Measurements from ENCODE around the gene TAF4. TPM values are rescaled to one million over a fixed set of nuclear protein-coding genes. Genes with fewer than 3 reads are reported as not detected.

The TAF4 gene
- total RNA-seq, 1 donor from 2014 or later, result 9.6 TPM

DNA sequence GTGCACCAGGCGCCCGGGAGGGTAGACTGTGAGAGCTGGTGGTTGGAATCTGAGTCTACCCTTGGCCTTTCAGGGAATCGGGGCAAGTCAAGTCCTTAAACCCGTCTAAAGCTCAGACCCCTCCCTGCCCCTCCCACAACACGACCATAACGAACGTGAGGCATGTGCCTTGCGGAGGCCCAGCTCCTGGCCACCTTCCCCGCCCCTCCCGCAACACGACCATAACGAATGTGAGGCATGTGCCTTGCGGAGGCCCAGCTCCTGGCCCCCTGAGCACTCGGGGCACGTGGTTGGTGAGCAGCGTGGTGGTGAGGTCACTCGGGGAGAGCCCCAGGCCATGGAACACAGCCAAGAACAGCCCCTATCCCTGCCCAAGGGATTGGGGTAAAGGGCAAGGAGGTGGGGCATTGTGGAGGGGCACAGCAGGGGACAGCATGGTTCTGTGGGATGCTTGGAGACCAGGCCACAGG, 132.2 kb downstream of the TAF4 start:
- Histone ChIP-seq H3K9me3 (no peaks in the 10 kb centered on the region), H3K4me1 (no peaks in the 10 kb centered on the region), H3K27me3 (no peaks in the 10 kb centered on the region), H3K36me3 (no peaks in the 10 kb centered on the region), H3K4me3 (no peak overlapping the region), H3K27ac (no peak overlapping the region)
- no peak for TF ChIP-seq POLR2A (IDR thresholded peaks at IDR 0.05)
- TF ChIP-seq, protein P1, sequence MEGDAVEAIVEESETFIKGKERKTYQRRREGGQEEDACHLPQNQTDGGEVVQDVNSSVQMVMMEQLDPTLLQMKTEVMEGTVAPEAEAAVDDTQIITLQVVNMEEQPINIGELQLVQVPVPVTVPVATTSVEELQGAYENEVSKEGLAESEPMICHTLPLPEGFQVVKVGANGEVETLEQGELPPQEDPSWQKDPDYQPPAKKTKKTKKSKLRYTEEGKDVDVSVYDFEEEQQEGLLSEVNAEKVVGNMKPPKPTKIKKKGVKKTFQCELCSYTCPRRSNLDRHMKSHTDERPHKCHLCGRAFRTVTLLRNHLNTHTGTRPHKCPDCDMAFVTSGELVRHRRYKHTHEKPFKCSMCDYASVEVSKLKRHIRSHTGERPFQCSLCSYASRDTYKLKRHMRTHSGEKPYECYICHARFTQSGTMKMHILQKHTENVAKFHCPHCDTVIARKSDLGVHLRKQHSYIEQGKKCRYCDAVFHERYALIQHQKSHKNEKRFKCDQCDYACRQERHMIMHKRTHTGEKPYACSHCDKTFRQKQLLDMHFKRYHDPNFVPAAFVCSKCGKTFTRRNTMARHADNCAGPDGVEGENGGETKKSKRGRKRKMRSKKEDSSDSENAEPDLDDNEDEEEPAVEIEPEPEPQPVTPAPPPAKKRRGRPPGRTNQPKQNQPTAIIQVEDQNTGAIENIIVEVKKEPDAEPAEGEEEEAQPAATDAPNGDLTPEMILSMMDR (IDR thresholded peaks at IDR 0.05), result no peak
- TF ChIP-seq POLR2AphosphoS5 (IDR thresholded peaks at IDR 0.05; ENCODE audit: insufficient read depth in 1 of 2, low read depth in 1 of 2), result no peak
- intact Hi-C loops (cut with DNase I), result no loop called here
- no peak for DNase-seq (ENCODE audit: extremely low spot score in 2 of 2)

DNA sequence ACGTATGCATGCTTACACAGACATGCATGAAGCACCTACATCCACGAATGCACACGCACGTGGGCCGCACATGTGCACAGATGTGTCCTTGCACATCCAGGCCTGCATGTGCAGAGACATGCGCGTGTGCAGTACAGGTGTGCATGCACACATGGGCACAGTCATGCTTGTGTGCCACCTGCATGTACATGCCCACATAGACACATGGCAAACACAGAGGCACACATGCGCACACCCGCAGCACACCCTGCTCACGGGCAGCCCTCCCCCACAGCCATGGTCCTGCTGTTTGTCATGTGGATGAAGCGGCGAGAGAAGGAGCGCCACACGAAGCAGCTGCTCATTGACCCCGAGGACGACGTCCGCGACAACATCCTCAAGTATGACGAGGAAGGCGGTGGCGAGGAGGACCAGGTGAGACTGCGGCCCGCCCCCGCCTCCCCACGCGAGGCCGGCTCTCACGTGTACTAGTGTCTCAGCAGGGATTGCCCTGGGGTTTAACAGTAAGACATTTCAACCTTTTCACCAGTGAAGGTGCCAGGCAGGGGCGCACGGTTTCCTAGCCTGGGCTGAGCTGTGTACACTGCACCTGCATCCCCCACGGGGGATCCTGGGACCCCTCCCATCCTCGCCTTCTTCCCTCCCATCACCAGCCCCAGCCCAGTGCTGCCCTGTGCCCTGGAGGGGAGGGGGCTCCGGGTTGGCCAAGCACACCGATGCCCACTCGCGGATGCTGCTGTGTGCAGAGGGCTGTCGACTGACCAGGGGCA, 132.8 kb downstream of the TAF4 start:
- TF ChIP-seq POLR2A (IDR thresholded peaks at IDR 0.05), result no peak
- no peak for TF ChIP-seq POLR2AphosphoS5 (IDR thresholded peaks at IDR 0.05; ENCODE audit: insufficient read depth in 1 of 2, low read depth in 1 of 2)
- TF ChIP-seq, protein P1 (IDR thresholded peaks at IDR 0.05), result no peak
- no peaks in the 10 kb centered on the region for H3K27me3 ChIP-seq
- H3K36me3 ChIP-seq, result no peaks in the 10 kb centered on the region
- H3K27ac ChIP-seq, result no peak overlapping the region
- intact Hi-C loops (cut with DNase I), result no loop called here
- no peak overlapping the region for H3K4me3 ChIP-seq
- DNase-seq (ENCODE audit: extremely low spot score in 2 of 2), result no peak
- H3K4me1 ChIP-seq, result no peaks in the 10 kb centered on the region
- no peaks in the 10 kb centered on the region for H3K9me3 ChIP-seq

DNA sequence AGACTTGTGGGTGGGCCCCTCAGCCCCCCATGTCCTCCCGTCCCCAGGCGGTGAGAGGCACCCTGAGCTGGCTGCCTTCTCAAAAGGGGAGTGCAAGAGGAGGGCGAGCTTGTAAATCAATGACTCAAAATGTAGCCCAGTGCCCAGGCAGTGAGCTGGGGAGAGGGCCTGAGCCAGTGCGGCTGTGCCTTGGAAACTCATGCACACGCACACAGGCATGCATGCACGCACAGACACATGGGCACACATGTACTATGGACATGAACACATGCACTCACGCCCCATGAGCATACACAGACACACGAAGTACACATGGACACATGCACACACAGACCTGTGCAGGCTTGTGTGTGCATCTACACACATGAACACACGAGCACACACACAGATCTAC, 133.5 kb downstream of the TAF4 start:
- Histone ChIP-seq H3K4me3 (no peak overlapping the region), H3K9me3 (no peaks in the 10 kb centered on the region), H3K27me3 (no peaks in the 10 kb centered on the region), H3K27ac (no peak overlapping the region), H3K36me3 (no peaks in the 10 kb centered on the region), H3K4me1 (no peaks in the 10 kb centered on the region)
- intact Hi-C loops (cut with DNase I), result no loop called here
- no peak for TF ChIP-seq POLR2AphosphoS5 (IDR thresholded peaks at IDR 0.05; ENCODE audit: insufficient read depth in 1 of 2, low read depth in 1 of 2)
- TF ChIP-seq, protein P1 (IDR thresholded peaks at IDR 0.05), result no peak
- TF ChIP-seq POLR2A (IDR thresholded peaks at IDR 0.05), result no peak
- no peak for DNase-seq (ENCODE audit: extremely low spot score in 2 of 2)

DNA sequence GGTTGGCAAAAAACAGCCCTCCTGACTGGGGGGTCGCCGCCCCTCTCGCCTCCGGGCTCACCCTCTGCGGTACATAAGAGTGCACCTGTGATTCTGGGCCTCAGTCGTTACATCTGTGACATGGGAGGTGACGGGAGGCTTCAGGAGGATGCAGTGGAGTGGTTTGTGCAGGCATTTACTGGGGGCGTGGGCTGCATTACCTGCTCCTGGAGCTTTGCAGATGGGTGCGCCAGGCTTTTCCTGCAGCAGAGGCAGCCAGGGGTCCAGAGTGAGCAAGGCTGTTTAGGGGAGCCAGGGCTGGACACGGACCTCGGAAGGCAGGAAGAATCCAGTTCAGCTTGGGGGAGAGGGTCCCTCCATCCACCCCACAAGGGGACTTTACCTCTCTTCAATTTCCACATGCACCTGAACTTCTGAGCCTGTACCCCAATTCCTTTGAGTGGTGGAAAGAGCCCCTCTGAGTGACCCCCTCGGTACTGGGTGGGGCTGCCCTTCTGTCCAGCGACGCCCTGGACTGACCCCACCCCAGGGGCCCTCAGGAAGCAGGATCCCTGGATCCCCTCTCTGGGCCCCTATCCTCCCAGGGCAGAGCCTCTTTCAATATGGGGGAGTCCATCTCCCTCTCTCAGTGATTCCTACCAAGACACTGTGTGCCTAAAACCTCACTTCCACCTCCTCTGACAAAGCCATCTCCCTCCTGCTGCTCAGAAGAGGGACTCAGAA, 134.0 kb downstream of the TAF4 start:
- Histone ChIP-seq H3K4me1 (no peaks in the 10 kb centered on the region), H3K4me3 (no peak overlapping the region), H3K9me3 (no peaks in the 10 kb centered on the region), H3K27me3 (no peaks in the 10 kb centered on the region), H3K36me3 (no peaks in the 10 kb centered on the region), H3K27ac (no peak overlapping the region)
- TF ChIP-seq, protein P1 (IDR thresholded peaks at IDR 0.05), result no peak
- TF ChIP-seq POLR2AphosphoS5 (IDR thresholded peaks at IDR 0.05; ENCODE audit: insufficient read depth in 1 of 2, low read depth in 1 of 2) (no peak), POLR2A (IDR thresholded peaks at IDR 0.05) (no peak)
- no peak for DNase-seq (ENCODE audit: extremely low spot score in 2 of 2)
- intact Hi-C loops (cut with DNase I), result no loop called here

All from vagina (tissue), 2 donors.